ENCODE measurements around the gene MTG2. TPM values are rescaled to one million over a fixed set of nuclear protein-coding genes. Genes with fewer than 3 reads are reported as not detected.

MTG2 gene
- total and polyA plus RNA-seq, 2 of the 13 experiments (the other 11 are each of a cell fraction or from before 2014, with no cell fraction given): 20.4 to 37.8 TPM

- H3K9me3 ChIP-seq (ENCODE audit: low read length): no peaks in the 10 kb centered on the region
- ChIA-PET POLR2A (no interaction called here), CTCF (ENCODE audit: low intra/inter-chr PET ratio, low total read pairs) (no interaction called here)
- ATAC-seq (no peak), DNase-seq (ENCODE audit: low spot score) (no peak), FAIRE-seq (no peak)
- H3K4me3 ChIP-seq (replicated peaks in 1 of 3; ENCODE audit: insufficient read depth in 1 of 3, low read depth in 2 of 3, low read length in 3 of 3): no peak overlapping the region
- no peaks in the 10 kb centered on the region for H3K27me3 ChIP-seq (ENCODE audit: control insufficient read depth in 1 of 2, insufficient read depth in 2 of 2, low read length in 2 of 2)
- no peak overlapping the region for H3K27ac ChIP-seq (ENCODE audit: extremely low read length, insufficient read depth, low read length)
- H3K36me3 ChIP-seq (replicated peaks in 1 of 2; ENCODE audit: control insufficient read depth in 1 of 2, insufficient read depth in 2 of 2, low read length in 2 of 2): peaks cover 32 to 65% of the 10 kb centered on the region in 2 experiments
- intact Hi-C loops (cut with micrococcal nuclease; ENCODE audit: unreplicated experiment) (no loop called here), in situ Hi-C loops (cut with HindIII; ENCODE audit: extremely low pct_ligation_motif_present, low pct_unique_long_range_greater_than_20kb) (no loop called here)
- no peak for TF ChIP-seq MTA1 (CRISPR knock-in tag; IDR thresholded peaks at IDR 0.05; ENCODE audit: borderline replicate concordance)
- no peak for TF ChIP-seq GTF2F1 (IDR thresholded peaks at IDR 0.05; ENCODE audit: low read length)
- TF ChIP-seq TMF1 (CRISPR knock-in tag; IDR thresholded peaks at IDR 0.05; ENCODE audit: low read depth): no peak
- TF ChIP-seq ZSCAN9 (CRISPR knock-in tag; IDR thresholded peaks at IDR 0.05; ENCODE audit: borderline replicate concordance): no peak
- no peak for TF ChIP-seq ZNF44 (CRISPR knock-in tag; IDR thresholded peaks at IDR 0.05)
- no peak for TF ChIP-seq RFX3 (CRISPR knock-in tag; IDR thresholded peaks at IDR 0.05)
- TF ChIP-seq ZNF800 (CRISPR knock-in tag; IDR thresholded peaks at IDR 0.05): no peak
- no peak for TF ChIP-seq ARHGAP35 (CRISPR knock-in tag; IDR thresholded peaks at IDR 0.05; ENCODE audit: borderline replicate concordance)
- no peak for TF ChIP-seq MAZ (IDR thresholded peaks at IDR 0.05; ENCODE audit: borderline replicate concordance, low read depth, low read length)
- TF ChIP-seq MAZ (CRISPR knock-in tag; IDR thresholded peaks at IDR 0.05; ENCODE audit: low read depth): no peak
- no peak for TF ChIP-seq CREB1 (IDR thresholded peaks at IDR 0.05)
- no peak for TF ChIP-seq CREB1 (CRISPR knock-in tag; IDR thresholded peaks at IDR 0.05)
- H4K20me1 ChIP-seq (ENCODE audit: insufficient read depth, low read length): no peaks in the 10 kb centered on the region
- H3K9ac ChIP-seq (ENCODE audit: insufficient read depth, low read depth, low read length): no peak overlapping the region
- 96% methylated on average over 8 of the region's 8 CpGs for WGBS (ENCODE audit: low lambda C conversion rate)
- no peak overlapping the region for H3K4me2 ChIP-seq (ENCODE audit: low read depth, low read length)
- H3K79me2 ChIP-seq (ENCODE audit: insufficient read depth, low read length): no peaks in the 10 kb centered on the region
- no peaks in the 10 kb centered on the region for H3K4me1 ChIP-seq (ENCODE audit: insufficient read depth, low read length)
- H2AFZ ChIP-seq (ENCODE audit: low read length): no peak overlapping the region
- no TSS peak for BruUV-seq (replicated peaks)
Observed at GRCh38 chr20:62171245-62171644, 11.6 kb upstream of the MTG2 start.

Data from HepG2 (cell line).